HG02938 (cell line): Measurements from ENCODE around the gene C10orf105.

Experiments
- ATAC-seq: cut with Tn5 transposase; IDR thresholded peaks from one replicate; pipeline ENCODE4 v1.9.1; 2021; ENCODE audit warnings: mild to moderate bottlenecking, moderate library complexity; ENCODE audit not compliant: unreplicated experiment

Gene C10orf105

DNA sequence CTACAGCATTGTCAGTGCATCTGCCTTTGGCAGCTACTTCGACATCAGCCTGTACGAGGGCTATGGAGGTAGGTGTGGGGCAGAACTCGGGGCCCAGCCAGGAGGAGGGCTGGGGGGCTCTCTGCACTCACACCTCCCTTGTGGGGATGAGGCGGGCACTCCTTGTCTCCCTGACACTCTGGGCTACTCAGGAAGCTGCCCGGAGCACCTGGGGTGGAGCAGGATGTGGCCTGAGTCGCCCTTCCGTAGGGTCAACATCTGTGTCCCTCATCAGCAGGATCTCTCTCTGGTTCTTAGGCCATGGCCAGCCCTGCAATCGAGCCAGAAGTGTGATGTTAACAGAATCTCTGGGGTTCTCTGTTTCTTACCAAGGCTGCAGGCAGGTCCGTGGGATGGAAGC, 40.2 kb downstream of the C10orf105 start:
- no peak for ATAC-seq

- no peak for ATAC-seq
These were observed 41.3 kb downstream of the C10orf105 start for GRCh38 chr10:71678057-71678805.

GRCh38 chr10:71677261-71677660, 42.3 kb downstream of the C10orf105 start:
- ATAC-seq, result no peak

DNA sequence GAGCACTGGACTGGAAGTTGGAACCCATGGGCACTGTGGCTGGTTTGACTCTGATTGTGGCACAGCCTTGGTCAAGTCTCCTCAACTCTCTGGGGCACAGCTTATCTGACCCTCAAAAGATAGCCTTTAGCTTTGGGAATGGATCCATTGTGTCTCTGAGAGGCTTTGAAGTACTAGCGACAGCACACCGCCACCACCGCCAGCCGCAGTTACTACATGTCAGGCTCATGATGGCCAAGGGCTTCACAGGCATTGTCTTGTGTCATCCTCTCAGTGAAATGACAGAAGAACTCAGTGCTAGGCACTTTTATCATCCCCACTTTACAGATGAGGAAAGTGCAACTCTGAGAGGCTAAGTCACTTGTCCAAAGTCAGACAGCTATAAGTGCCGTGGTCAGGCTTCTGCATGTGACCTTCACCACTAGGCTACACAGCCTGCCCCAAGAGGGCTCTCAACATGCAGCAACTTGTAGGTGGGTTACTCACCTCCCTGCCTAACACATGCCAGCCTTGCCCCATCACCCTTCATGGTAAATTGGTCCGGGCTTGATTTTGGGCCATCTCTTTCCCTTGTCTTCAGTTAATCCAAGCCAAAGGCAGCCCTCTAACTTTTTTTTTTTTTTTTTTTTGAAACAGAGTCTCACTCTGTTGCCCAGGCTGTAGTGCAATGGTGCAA, 44.1 kb downstream of the C10orf105 start:
- no peak for ATAC-seq

GRCh38 chr10:71671994-71672946, 47.3 kb downstream of the C10orf105 start:
- no peak for ATAC-seq

DNA sequence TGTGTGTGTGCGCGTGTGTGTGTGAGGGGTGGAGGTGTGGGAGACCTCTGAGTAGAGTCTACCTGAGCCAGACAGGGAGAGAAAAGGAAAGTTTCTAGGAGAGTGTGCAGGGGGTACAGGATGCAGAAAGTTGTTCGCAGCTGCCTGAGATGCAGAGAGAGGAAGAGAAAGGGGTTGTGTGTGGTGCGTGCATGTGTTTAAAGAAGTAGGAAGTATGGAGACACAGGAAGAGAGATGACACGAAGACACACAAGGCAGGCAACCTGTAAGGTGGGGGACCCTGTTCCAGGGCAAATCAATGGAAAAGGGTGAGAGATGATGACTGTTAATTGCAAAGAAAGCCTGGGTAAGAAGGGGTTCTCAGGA, 52.2 kb downstream of the C10orf105 start:
- ATAC-seq, result no peak

GRCh38 chr10:71666639-71667386, 52.8 kb downstream of the C10orf105 start:
- no peak for ATAC-seq

GRCh38 chr10:71665456-71665855, 54.1 kb downstream of the C10orf105 start:
- no peak for ATAC-seq

DNA sequence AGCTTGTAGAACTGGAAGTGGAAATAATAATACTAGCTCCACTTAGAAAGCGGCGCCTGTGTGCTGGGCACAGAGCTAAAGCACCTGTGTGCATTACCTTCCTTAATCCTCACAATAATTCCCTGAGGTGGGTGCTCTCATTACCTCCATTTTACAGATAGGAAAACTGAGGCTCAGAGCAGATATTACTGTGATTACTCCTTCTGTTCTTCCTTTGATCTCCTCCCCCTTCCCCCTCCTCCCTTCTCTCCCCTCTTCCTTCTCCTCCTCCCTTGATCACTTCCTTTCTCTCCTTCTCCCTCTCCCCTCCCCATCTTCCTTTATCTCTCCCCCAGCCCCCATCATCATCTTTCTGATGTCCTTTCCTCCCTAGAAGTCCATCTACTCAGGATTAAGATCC, 55.0 kb downstream of the C10orf105 start:
- no peak for ATAC-seq

- no peak for ATAC-seq
These were observed 56.3 kb downstream of the C10orf105 start for GRCh38 chr10:71663311-71663710.

GRCh38 chr10:71661779-71662336, 57.7 kb downstream of the C10orf105 start:
- ATAC-seq, result no peak
